Cortex of kidney (tissue), 1 donor: ENCODE data around the gene MAP3K2.

Experiments used
- DNase-seq: peaks from one replicate; lab custom pipeline; 2025; lab: John Stamatoyannopoulos, UW

Gene MAP3K2

GRCh38 chr2:127293386-127293747 lies 94.4 kb downstream of the MAP3K2 start:
- DNase-seq = no peak

GRCh38 chr2:127288274-127288673 lies 99.5 kb downstream of the MAP3K2 start:
- DNase-seq = no peak

GRCh38 chr2:127283275-127283674 lies 104.5 kb downstream of the MAP3K2 start:
- DNase-seq = no peak

GRCh38 chr2:127280693-127281092 lies 107.1 kb downstream of the MAP3K2 start:
- no peak for DNase-seq

- no peak for DNase-seq
These were observed 108.0 kb downstream of the MAP3K2 start for GRCh38 chr2:127279781-127280180.

GRCh38 chr2:127278959-127279358 lies 108.8 kb downstream of the MAP3K2 start:
- no peak for DNase-seq

- no peak for DNase-seq
These were observed 110.7 kb downstream of the MAP3K2 start for GRCh38 chr2:127277028-127277427.

- no peak for DNase-seq
These were observed 112.0 kb downstream of the MAP3K2 start for GRCh38 chr2:127275789-127276188.

- no peak for DNase-seq
These were observed 112.4 kb downstream of the MAP3K2 start for GRCh38 chr2:127275356-127275755.

- no peak for DNase-seq
These were observed 117.1 kb downstream of the MAP3K2 start for GRCh38 chr2:127270663-127271062.

GRCh38 chr2:127261804-127262406 lies 125.9 kb downstream of the MAP3K2 start:
- DNase-seq = no peak

GRCh38 chr2:127259355-127259754 lies 128.4 kb downstream of the MAP3K2 start:
- no peak for DNase-seq

GRCh38 chr2:127256866-127257265 lies 130.9 kb downstream of the MAP3K2 start:
- DNase-seq = no peak

- DNase-seq = no peak
These were observed 131.4 kb downstream of the MAP3K2 start for GRCh38 chr2:127256381-127256780.

GRCh38 chr2:127255721-127256120 lies 132.1 kb downstream of the MAP3K2 start:
- no peak for DNase-seq

GRCh38 chr2:127255146-127255545 lies 132.6 kb downstream of the MAP3K2 start:
- DNase-seq = no peak

- DNase-seq = no peak
These were observed 133.3 kb downstream of the MAP3K2 start for GRCh38 chr2:127254386-127254981.
